IPS-15b (cell line): Measurements from ENCODE around the gene ACIN1.
"Not testable (repeated sequence)": the region's sequence is repeated elsewhere in the genome, so short reads cannot be mapped to it uniquely, and the experiment has no call there.

Experiments
- H3K27me3 ChIP-seq: one replicate; pipeline ENCODE4 v1.6.1; 2013; ENCODE audit warnings: low read length; ENCODE audit not compliant: control insufficient read depth, insufficient read depth
- H3K36me3 ChIP-seq: one replicate; pipeline ENCODE4 v1.6.1; 2013; ENCODE audit warnings: low read length; ENCODE audit not compliant: control insufficient read depth, insufficient read depth
- H3K4me1 ChIP-seq: one replicate; pipeline ENCODE4 v1.6.1; 2013; ENCODE audit warnings: mild to moderate bottlenecking, low read length; ENCODE audit not compliant: control insufficient read depth, insufficient read depth
- H3K4me3 ChIP-seq: one replicate; pipeline ENCODE4 v1.5.1; 2013; ENCODE audit warnings: low read depth, low read length
- H3K9ac ChIP-seq: one replicate; pipeline ENCODE4 v1.6.1; 2013; ENCODE audit warnings: low read depth, mild to moderate bottlenecking, low read length
- H3K9me3 ChIP-seq: one replicate; pipeline ENCODE4 v1.6.1; 2013; ENCODE audit warnings: mild to moderate bottlenecking, low read length; ENCODE audit not compliant: control insufficient read depth, insufficient read depth

Gene ACIN1

DNA sequence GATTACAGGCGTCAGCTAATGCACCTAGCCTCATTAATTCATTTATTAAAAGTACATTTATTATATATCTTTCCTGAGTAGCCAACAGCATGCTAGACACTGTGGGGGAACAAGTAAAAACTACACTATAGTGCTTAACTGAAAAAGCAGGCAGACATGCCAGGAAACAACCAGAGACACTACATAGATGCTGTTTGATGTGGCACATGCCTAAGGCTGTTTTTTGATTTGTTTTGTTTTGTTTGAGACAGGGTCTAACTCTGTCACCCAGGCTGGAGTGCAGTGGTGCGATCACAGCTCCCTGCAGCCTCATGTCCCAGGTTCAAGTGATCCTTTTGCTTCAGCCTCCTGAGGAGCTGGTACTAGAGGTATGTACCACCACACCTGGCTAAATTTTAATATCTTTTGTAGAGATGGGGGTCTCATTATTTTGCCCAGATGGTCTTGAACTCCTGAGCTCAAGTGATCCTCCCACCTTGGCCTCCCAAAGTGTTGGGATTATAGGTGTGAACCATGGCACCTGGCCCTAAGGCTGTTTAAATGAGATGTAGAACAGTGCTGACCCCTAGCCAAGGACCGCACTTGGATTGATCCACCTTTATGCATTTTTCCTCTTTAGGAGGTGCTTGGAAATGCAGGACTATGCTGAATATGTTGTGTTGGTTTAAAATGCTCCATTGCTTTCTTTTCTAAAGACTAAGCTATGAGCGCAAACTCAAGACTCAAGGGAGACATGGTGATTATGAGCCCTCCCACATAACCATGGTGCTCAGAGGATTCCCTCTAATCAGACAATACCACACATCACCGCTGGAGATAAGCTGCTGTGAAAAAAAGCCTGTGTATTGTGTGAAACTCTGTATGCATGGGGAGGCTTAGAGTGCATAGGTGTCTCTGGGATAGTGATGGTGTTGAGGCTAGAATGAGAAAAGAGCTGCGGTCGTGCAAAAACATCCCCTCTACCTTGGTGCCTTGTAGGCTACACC lies 74.5 kb downstream of the ACIN1 start:
- Histone ChIP-seq H3K36me3 (peaks cover 1% of the 10 kb centered on the region), H3K27me3 (no peaks in the 10 kb centered on the region), H3K4me3 (no peak overlapping the region), H3K9ac (no peak overlapping the region), H3K9me3 (no peaks in the 10 kb centered on the region), H3K4me1 (peaks cover 11% of the 10 kb centered on the region)

DNA sequence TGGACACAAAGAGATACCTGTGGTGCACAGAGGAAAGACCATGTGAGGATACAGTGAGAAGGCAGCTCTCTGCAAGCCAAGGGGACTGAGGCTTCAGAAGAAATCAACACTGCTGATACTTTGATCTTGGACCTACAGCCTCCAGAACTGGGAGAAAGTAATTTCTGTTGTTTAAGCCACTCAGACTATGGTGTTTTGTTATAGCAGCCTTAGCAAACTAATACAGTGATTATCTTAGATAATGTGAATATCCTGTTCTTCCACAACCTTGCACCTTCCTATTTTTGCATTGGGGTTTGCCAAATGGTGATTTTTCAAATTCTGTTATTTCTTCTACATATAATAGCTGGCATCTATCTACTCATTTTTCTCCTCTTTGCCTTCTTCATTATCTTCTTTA lies 76.8 kb downstream of the ACIN1 start:
- H3K27me3 ChIP-seq = no peaks in the 10 kb centered on the region

DNA sequence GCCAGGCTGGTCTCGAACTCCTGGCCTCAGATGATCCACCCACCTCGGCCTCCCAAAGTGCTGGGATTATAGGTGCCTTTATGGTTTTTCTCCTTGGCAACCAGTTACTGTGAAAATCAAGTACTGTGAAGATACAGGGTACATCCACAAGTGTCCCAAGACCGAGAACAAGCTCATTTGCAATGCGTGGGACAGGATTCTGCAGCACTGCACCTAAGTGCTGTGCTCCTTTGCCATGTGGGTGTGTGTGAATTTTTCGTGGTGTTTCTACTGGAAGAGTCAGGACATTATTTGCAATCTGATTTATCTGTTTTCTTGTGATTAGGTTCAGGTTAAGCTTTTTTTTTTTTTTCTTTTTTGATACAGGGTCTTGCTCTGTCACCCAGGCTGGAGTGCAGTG lies 77.8 kb downstream of the ACIN1 start:
- H3K9me3 ChIP-seq = no peaks in the 10 kb centered on the region
- H3K9ac ChIP-seq = no peak overlapping the region
- H3K36me3 ChIP-seq = no peaks in the 10 kb centered on the region
- no peaks in the 10 kb centered on the region for H3K27me3 ChIP-seq
- peaks cover 3% of the 10 kb centered on the region for H3K4me1 ChIP-seq
- no peak overlapping the region for H3K4me3 ChIP-seq

More for the DNA sequence above, 76.8 kb downstream of the ACIN1 start:
- Histone ChIP-seq H3K9me3 (no peaks in the 10 kb centered on the region), H3K36me3 (no peaks in the 10 kb centered on the region), H3K4me3 (no peak overlapping the region), H3K9ac (no peak overlapping the region), H3K4me1 (peaks cover 4% of the 10 kb centered on the region)

DNA sequence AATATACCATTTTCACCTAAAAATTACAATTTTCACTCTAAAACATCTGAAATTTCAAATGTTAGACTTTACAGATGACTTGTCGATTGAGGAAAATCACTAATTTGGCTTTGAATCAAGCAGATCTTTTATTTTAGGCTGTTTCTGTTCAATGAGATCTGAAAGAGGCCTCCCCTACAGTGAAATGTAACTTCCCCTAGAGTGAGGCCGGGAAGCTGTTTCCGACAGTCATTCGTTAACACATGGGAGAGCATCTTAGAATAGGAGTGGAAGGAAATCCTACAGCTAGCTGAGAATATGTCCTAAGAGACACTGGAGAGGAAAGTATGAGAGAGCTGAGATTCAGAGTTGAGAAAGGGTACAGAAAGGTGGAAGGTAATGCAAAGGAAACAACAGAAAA lies 79.3 kb downstream of the ACIN1 start:
- H3K9ac ChIP-seq = no peak overlapping the region
- H3K4me1 ChIP-seq = no peaks in the 10 kb centered on the region
- no peaks in the 10 kb centered on the region for H3K36me3 ChIP-seq
- no peaks in the 10 kb centered on the region for H3K9me3 ChIP-seq
- H3K4me3 ChIP-seq = no peak overlapping the region
- no peaks in the 10 kb centered on the region for H3K27me3 ChIP-seq

DNA sequence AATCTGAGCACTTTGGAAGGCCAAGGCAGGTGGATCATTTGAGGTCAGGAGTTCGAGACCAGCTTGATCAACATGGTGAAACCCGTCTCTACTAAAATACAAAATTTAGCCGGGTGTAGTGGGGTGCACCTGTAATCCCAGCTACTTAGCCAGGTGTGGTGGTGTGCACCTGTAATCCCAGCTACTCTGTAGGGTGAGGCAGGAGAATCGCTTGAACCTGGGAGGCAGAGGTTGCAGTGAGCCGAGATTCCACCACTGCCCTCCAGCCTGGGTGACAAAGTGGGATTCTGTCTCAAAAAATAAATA lies 81.2 kb downstream of the ACIN1 start:
- H3K27me3 ChIP-seq, H3K9ac ChIP-seq, H3K4me1 ChIP-seq, H3K9me3 ChIP-seq, H3K36me3 ChIP-seq, H3K4me3 ChIP-seq: not testable (repeated sequence)

DNA sequence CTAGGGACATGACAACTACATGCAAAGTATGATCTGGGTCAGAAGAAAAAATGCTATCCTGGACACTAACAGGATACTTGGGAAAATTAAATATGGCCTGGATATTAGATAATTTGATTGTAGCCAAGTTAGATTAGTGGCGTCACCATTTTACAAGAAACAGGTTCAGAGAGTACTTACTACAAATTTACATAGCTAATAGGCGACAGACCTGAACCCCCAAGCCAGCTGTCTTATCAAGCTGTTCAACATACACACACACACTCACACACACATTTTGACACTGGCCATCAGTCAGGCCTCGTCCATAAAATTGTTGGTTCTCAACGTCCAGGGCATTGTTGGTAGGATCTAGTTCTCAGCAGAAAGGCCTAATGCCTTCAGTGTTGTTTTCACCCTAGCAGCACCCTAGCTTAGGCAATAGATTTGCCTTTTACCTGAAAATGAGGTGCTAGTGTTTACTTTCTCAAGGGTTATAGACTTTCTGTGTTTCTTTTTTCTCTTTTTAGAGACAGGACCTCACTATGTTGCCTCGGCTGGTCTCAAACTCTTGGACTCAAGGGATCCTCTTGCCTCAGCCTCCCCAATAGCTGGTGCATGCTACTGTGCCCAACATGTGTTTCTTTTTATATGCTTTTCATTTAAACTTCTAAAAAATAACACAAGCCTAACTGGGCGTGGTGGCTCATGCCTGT lies 81.7 kb downstream of the ACIN1 start:
- no peaks in the 10 kb centered on the region for H3K9me3 ChIP-seq

DNA sequence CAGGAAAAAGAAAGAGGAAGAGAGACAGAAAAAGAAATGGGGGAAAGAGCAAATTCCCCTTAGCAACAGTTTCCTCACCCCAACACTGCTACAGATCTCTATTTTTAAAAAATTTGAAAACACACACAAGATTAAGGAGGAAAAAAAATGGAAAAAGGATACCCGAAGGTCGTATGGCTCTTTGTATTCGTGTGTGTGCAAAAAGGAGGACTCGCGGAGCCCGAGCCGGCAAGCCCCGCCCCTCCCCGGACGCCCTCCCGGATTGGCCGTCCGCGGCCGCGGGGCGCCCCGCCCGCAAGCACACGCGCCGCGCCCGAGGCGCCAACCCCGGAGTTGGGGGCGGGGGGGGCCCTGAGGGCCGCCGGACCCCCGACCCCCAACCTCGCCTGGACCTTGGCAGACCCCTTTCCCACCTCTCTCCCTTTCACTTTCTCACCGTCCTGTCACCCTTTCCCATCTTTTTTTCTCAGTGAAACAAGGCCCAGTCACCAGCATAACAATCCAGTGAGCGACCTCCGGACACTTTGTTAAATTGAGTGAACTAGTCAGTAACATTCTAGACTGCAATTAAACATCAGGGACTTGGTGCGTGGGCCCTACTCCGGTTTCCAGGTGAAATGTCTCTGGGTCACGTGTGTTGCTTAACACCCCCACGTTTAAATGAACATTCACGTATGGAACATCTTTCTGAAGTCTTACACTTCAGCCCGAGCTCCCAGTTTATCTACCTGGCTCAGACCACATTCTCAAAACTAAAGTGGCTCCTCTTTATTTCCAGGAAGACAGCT lies 84.8 kb downstream of the ACIN1 start, which contains the start of gene C14orf93:
TSS of gene C14orf93 (minus strand) at position 205 of the 788 bp plus-strand sequence. CDS start 11,120 bp downstream, outside the sequence.
- Histone ChIP-seq H3K27me3 (no peaks in the 10 kb centered on the region), H3K9me3 (no peaks in the 10 kb centered on the region), H3K4me1 (peaks cover 5% of the 10 kb centered on the region), H3K4me3 (peak within 1 kb of the TSS; percentile 61), H3K36me3 (no peaks in the 10 kb centered on the region), H3K9ac (peak within 1 kb of the TSS; percentile 49)

More for the DNA sequence above, 81.7 kb downstream of the ACIN1 start:
- Histone ChIP-seq H3K9ac (no peak overlapping the region), H3K27me3 (no peaks in the 10 kb centered on the region), H3K4me3 (no peak overlapping the region), H3K36me3 (no peaks in the 10 kb centered on the region), H3K4me1 (peaks cover 3% of the 10 kb centered on the region)

DNA sequence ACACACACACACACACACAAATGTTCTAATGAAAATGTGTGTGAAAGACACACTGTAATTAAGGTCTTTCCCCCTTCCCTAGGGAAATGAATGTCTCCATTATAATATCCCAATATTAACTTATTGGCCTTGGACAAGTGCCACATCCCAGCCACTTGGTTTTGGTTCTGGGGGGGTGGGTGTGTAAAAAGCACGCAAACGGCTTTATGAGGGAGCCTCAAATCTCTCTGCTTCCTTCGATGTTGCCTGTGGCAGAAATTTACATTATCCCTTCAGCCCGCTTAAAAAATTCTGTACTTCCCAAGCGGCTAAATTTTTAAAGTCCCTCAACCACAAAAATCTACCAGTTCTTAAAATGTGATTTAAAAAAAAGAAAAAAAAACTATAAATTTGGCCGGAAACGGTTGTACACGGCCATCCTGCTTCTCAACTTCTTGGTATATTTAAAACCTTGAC lies 85.4 kb downstream of the ACIN1 start:
- peaks cover 5% of the 10 kb centered on the region for H3K4me1 ChIP-seq
- H3K36me3 ChIP-seq = no peaks in the 10 kb centered on the region
- no peaks in the 10 kb centered on the region for H3K27me3 ChIP-seq
- no peaks in the 10 kb centered on the region for H3K9me3 ChIP-seq
- H3K9ac ChIP-seq = no peak overlapping the region
- H3K4me3 ChIP-seq = peak overlapping the region; percentile 53

DNA sequence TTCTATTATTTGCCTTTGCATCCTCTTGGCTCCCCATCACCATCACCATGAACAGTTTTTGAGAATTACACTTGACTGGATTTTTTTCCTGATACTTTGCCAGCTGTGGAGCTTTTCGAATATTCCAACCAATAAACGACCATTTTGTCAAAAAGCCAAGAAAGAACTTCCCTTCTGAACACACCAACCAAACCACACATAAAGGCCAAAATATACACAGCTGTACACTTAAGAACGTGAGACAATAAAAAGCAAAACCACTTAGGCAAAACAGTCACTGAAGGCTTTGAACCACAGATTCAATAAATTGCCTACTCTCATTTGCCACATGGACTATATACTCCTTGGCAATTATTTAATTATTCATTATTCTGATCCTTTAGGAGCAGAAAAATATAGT lies 86.1 kb downstream of the ACIN1 start:
- Histone ChIP-seq H3K27me3 (no peaks in the 10 kb centered on the region), H3K4me3 (no peak overlapping the region), H3K36me3 (no peaks in the 10 kb centered on the region), H3K9me3 (no peaks in the 10 kb centered on the region), H3K9ac (no peak overlapping the region), H3K4me1 (peaks cover 5% of the 10 kb centered on the region)
